ENCODE data around the gene BDNF.

The BDNF gene

GRCh38 chr11:27705873-27706820 is 5.9 kb upstream of the BDNF start:
- no peak for DNase-seq (ENCODE audit: low spot score)

- no peak for DNase-seq (ENCODE audit: low spot score)
These were observed 3.2 kb upstream of the BDNF start for GRCh38 chr11:27703481-27703880.

GRCh38 chr11:27702811-27703210 is 2.6 kb upstream of the BDNF start:
- no peak for DNase-seq (ENCODE audit: low spot score)

GRCh38 chr11:27701355-27702105 is 1.3 kb upstream of the BDNF start:
- DNase-seq (ENCODE audit: low spot score): no peak

- no peak for DNase-seq (ENCODE audit: low spot score)
These were observed 317 bp downstream of the BDNF start for GRCh38 chr11:27699926-27700350.

- DNase-seq (ENCODE audit: low spot score): no peak
These were observed 871 bp downstream of the BDNF start for GRCh38 chr11:27699242-27699925.

- DNase-seq (ENCODE audit: low spot score): peak; percentile 64
These were observed 1.4 kb downstream of the BDNF start for GRCh38 chr11:27698872-27699241.

GRCh38 chr11:27697679-27698275 is 2.5 kb downstream of the BDNF start:
- no peak for DNase-seq (ENCODE audit: low spot score)

GRCh38 chr11:27696961-27697360 is 3.3 kb downstream of the BDNF start:
- DNase-seq (ENCODE audit: low spot score): no peak

- DNase-seq (ENCODE audit: low spot score): no peak
These were observed 4.1 kb downstream of the BDNF start for GRCh38 chr11:27696115-27696514.

GRCh38 chr11:27694992-27695391 is 5.3 kb downstream of the BDNF start:
- no peak for DNase-seq (ENCODE audit: low spot score)

GRCh38 chr11:27693398-27693797 is 6.9 kb downstream of the BDNF start:
- DNase-seq (ENCODE audit: low spot score): no peak

GRCh38 chr11:27692781-27693180 is 7.5 kb downstream of the BDNF start:
- no peak for DNase-seq (ENCODE audit: low spot score)

GRCh38 chr11:27688076-27688475 is 12.2 kb downstream of the BDNF start:
- no peak for DNase-seq (ENCODE audit: low spot score)

- no peak for DNase-seq (ENCODE audit: low spot score)
These were observed 18.6 kb downstream of the BDNF start for GRCh38 chr11:27681664-27682063.

- DNase-seq (ENCODE audit: low spot score): no peak
These were observed 20.9 kb downstream of the BDNF start for GRCh38 chr11:27679136-27680015.

- no peak for DNase-seq (ENCODE audit: low spot score)
These were observed 22.0 kb downstream of the BDNF start for GRCh38 chr11:27678242-27678641.

- no peak for DNase-seq (ENCODE audit: low spot score)
These were observed 23.1 kb downstream of the BDNF start for GRCh38 chr11:27677108-27677507.

- DNase-seq (ENCODE audit: low spot score): no peak
These were observed 26.1 kb downstream of the BDNF start for GRCh38 chr11:27673979-27674663.

- no peak for DNase-seq (ENCODE audit: low spot score)
These were observed 27.3 kb downstream of the BDNF start for GRCh38 chr11:27672836-27673464.

Data from globus pallidus (tissue), 1 donor.